Activated naive CD4-positive, alpha-beta T cell treated with anti-CD3 and anti-CD28 coated beads, Interleukin-2, amount 50 U/mL, for 72 hours (primary cell): Measurements from ENCODE around the gene CNNM1. TPM values are rescaled to one million over a fixed set of nuclear protein-coding genes. Genes with fewer than 3 reads are reported as not detected.

ENCODE experiments used
- ATAC-seq, 2 donors: fragments of 150-1000 bp; cut with Tn5 transposase; 2 replicates each; pipeline ENCODE4 v1.10.0; 2021; ENCODE audit warnings: mild to moderate bottlenecking in 2 of 2, moderate library complexity in 2 of 2
- DNase-seq, 2 donors: peaks; one replicate each; pipeline ENCODE4 v3.0.0; 2021 to 2022; ENCODE audit warnings: low spot score in 2 of 2
- H3K27ac Mint-ChIP-seq, 2 donors: one replicate each; pipeline ENCODE4 v1.8.0; 2022; ENCODE audit warnings: mild to moderate bottlenecking in 2 of 2, mixed read lengths in 2 of 2
- H3K36me3 Mint-ChIP-seq, 2 donors: one replicate each; pipeline ENCODE4 v1.8.0; 2022; ENCODE audit warnings: mixed read lengths in 2 of 2
- H3K9me3 Mint-ChIP-seq, 2 donors: one replicate each; pipeline ENCODE4 v1.8.0; 2022; ENCODE audit warnings: mixed read lengths in 2 of 2
- total RNA-seq, 2 donors: library from RNA; stranded (reverse); gene quantifications; one replicate each; pipeline ENCODE4 v1.2.3, GENCODE V29; 2022

The CNNM1 gene
- total RNA-seq, 2 donors from 2014 or later: 0.23 to 2.2 TPM

DNA sequence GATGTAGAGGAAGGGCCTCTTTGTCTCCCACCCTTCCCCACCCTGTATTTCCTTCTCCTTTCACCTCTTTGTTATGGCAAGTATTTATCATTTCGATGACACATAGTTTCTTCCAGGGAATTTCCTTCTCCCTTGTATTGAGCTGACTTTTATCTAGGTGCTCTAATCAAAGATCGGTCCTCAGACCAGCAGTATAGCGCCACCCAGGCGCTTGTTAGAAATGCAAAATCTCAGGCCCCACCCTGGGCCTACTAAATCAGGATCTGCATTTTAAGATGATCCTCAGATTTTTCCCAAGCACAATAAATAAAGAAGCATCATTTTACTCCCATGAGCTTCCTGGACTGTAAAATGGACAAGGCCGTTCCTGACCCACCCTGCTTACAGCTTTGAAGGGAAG, 113.2 kb downstream of the CNNM1 start:
- no peak for ATAC-seq
- Mint-ChIP-seq H3K36me3 (no peaks in the 10 kb centered on the region), H3K9me3 (no peaks in the 10 kb centered on the region), H3K27ac (no peak overlapping the region)
- DNase-seq: no peak

DNA sequence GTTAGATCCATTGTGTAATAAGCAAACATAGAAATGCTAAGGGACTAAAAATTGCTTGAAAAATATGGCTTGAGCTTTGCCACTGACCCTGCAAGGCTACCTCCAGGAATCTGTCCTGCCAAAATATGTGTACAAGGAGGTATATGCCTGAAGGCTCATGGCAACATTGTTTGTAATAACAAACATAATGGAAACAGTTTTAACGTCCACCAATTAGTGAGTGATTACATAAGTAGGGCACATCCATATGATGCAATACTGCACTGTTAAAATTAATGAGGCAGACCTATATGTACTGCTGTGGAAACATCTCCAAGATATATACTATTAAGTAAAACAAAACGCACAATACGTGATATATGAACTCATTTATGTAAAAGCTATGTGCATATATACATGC, 114.3 kb downstream of the CNNM1 start:
- Mint-ChIP-seq H3K36me3 (no peaks in the 10 kb centered on the region), H3K9me3 (no peaks in the 10 kb centered on the region), H3K27ac (no peak overlapping the region)
- no peak for ATAC-seq
- no peak for DNase-seq

Other genes starting within 250 kb of the CNNM1 start
- not detected for gene HPSE2, start 93.5 kb upstream of the CNNM1 start, total RNA-seq
- 10 to 100 TPM; 30.6 to 73.0 TPM for gene GOT1, start 101.3 kb downstream of the CNNM1 start, total RNA-seq
- not detected for gene NKX2-3, start 203.6 kb downstream of the CNNM1 start, total RNA-seq